SU-DHL-6 (cell line): ENCODE results near the gene SPINK2.
A peak's percentile ranks its signal among the peaks of the same experiment; 100 is the strongest.

ENCODE experiments used
- CTCF ChIP-seq: fragments of 200-600 bp; sonication (generic); IDR thresholded peaks from one replicate; pipeline ENCODE4 v1.5.1; 2017; ENCODE audit warnings: antibody characterized with exemption, mild to moderate bottlenecking, low read length, moderate library complexity; ENCODE audit not compliant: insufficient read depth, poor library complexity, severe bottlenecking
- EZH2phosphoT487 ChIP-seq: fragments of 200-600 bp; sonication (generic), shearing (Covaris generic); conservative IDR thresholded peaks from 2 replicates; pipeline ENCODE4 v1.6.1; 2018; ENCODE audit warnings: mild to moderate bottlenecking, antibody characterized with exemption, low read length, moderate library complexity, mixed read lengths

GRCh38 chr4:56799824-56800756 is 21.4 kb downstream of the SPINK2 start:
- TF ChIP-seq CTCF (peak; percentile 33), EZH2phosphoT487 (no peak)
